PC-3 (cell line): ENCODE measurements around the gene CDHR1. TPM values are rescaled to one million over a fixed set of nuclear protein-coding genes. Genes with fewer than 3 reads are reported as not detected.
"Not testable (repeated sequence)": the region's sequence is repeated elsewhere in the genome, so short reads cannot be mapped to it uniquely, and the experiment has no call there.

Experiments
- ATAC-seq: fragments of 200-7000 bp; cut with Tn5 transposase; 2 replicates; pipeline ENCODE4 v1.9.1; 2020; ENCODE audit warnings: mild to moderate bottlenecking, moderate library complexity
- BruUV-seq: library from RNA; stranded (reverse); fragments of 400-500 nt; replicated peaks from 2 replicates; lab custom pipeline; 2021; lab: Mats Ljungman, UMichigan
- CTCF ChIA-PET: fragments of 300-600 bp; sonication (Branson Sonifier 250); formaldehyde crosslinking; loops from one replicate; lab custom pipeline; 2022; ENCODE audit warnings: antibody characterized with exemption; lab: Charles Lee
- POLR2A ChIA-PET: fragments of 300-600 bp; sonication (Branson Sonifier 250); formaldehyde crosslinking; loops from one replicate; lab custom pipeline; 2022; ENCODE audit warnings: antibody characterized with exemption; ENCODE audit not compliant: unreplicated experiment; lab: Charles Lee
- DNase-seq: peaks from one replicate; pipeline ENCODE4 v3.0.0-alpha.2; 2015
- H2AFZ ChIP-seq: fragments of 300-600 bp; sonication (generic); 2 replicates; pipeline ENCODE4 v1.6.0; 2016; ENCODE audit warnings: antibody characterized with exemption, low read length
- H3F3A ChIP-seq: fragments of 300-600 bp; sonication (generic); one replicate; pipeline ENCODE4 v1.6.0; 2017; ENCODE audit warnings: antibody characterized with exemption, low read length, control low read depth, mild to moderate bottlenecking; ENCODE audit not compliant: unreplicated experiment
- H3K27ac ChIP-seq: fragments of 300-600 bp; sonication (generic); 2 replicates; pipeline ENCODE4 v1.5.1; 2016; ENCODE audit warnings: mild to moderate bottlenecking, low read length
- H3K27me3 ChIP-seq: fragments of 300-600 bp; sonication (generic); 2 replicates; pipeline ENCODE4 v1.6.1; 2016; ENCODE audit warnings: low read length, mixed read lengths
- H3K36me3 ChIP-seq: fragments of 300-600 bp; sonication (generic); 2 replicates; pipeline ENCODE4 v1.6.1; 2016; ENCODE audit warnings: low read depth, mixed run types, low read length, mixed read lengths
- H3K4me1 ChIP-seq: fragments of 300-600 bp; sonication (generic); 2 replicates; pipeline ENCODE4 v1.5.1; 2016; ENCODE audit warnings: low read length; ENCODE audit not compliant: insufficient read depth
- H3K4me2 ChIP-seq: fragments of 300-600 bp; sonication (generic); 2 replicates; pipeline ENCODE4 v1.6.0; 2016; ENCODE audit warnings: low read length
- H3K4me3 ChIP-seq: fragments of 300-600 bp; sonication (generic); 2 replicates; pipeline ENCODE4 v1.5.1; 2016; ENCODE audit warnings: mild to moderate bottlenecking, low read length, mixed read lengths
- H3K79me2 ChIP-seq: fragments of 300-600 bp; sonication (generic); 2 replicates; pipeline ENCODE4 v1.6.1; 2017; ENCODE audit warnings: low read length, mixed read lengths
- H3K9ac ChIP-seq: fragments of 300-600 bp; sonication (generic); 2 replicates; pipeline ENCODE4 v1.6.0; 2016; ENCODE audit warnings: mild to moderate bottlenecking, low read length
- H3K9me2 ChIP-seq: fragments of 300-600 bp; sonication (generic); replicated peaks from 2 replicates; pipeline ENCODE4 v1.6.1; 2016; ENCODE audit warnings: mixed run types, low read length, mixed read lengths
- H3K9me3 ChIP-seq: fragments of 300-600 bp; sonication (generic); 2 replicates; pipeline ENCODE4 v1.6.1; 2016; ENCODE audit warnings: low read length, mixed read lengths
- H4K20me1 ChIP-seq: fragments of 300-600 bp; sonication (generic); 2 replicates; pipeline ENCODE4 v1.6.1; 2016; ENCODE audit warnings: low read length, mixed read lengths
- EZH2 ChIP-seq: fragments of 300-600 bp; sonication (generic); IDR thresholded peaks from one replicate; pipeline ENCODE4 v1.6.1; 2017; ENCODE audit warnings: antibody characterized with exemption, mild to moderate bottlenecking, low read length; ENCODE audit not compliant: unreplicated experiment
- EZH2phosphoT487 ChIP-seq: fragments of 300-600 bp; sonication (generic); IDR thresholded peaks from 2 replicates; pipeline ENCODE4 v1.6.1; 2018; ENCODE audit warnings: mild to moderate bottlenecking, antibody characterized with exemption, low read length, borderline replicate concordance
- intact Hi-C: fragments of 100-400 bp; cut with micrococcal nuclease; formaldehyde crosslinking; loops from 2 replicates; pipeline ENCODE4 v1.9.0; 2023
- total RNA-seq: library from RNA; depleted of rRNA; stranded (reverse); fragments of >200 nt; gene quantifications from 2 replicates; pipeline ENCODE4 v1.2.3, GENCODE V29; 2014
- TF ChIP-seq, protein P1 (sequence below): fragments of 300-600 bp; sonication (generic); conservative IDR thresholded peaks from 2 replicates; pipeline ENCODE4 v1.5.1; 2017; ENCODE audit warnings: antibody characterized with exemption, low read depth, mild to moderate bottlenecking, low read length

CDHR1 gene
- total RNA-seq, 1 experiment from 2014 or later: not detected

DNA sequence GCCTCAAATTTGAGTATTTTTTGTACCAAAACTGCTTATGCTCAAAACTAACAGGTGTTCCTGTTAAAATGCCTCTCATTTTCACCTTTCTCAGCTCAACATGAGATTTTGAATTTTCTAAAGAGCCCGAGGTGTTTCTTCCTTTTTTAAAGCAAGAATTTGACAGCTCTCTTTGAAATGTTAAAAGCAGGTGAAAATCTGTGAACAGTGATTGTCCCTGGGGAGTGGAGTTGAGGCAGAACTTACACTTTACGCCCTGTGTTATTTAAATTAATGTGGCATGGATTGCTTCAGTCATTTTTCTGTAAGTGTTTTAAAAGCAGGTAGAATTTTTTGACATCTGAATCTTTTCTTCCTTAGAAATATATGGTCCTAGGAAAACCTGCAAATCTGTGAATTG, 29.9 kb upstream of the CDHR1 start:
- no peak overlapping the region for H3K27ac ChIP-seq
- CTCF ChIA-PET: interaction anchor here (0.6 kb wide), 1 partner anchor 40 kb away, joined by 4 read pairs; no protein-coding TSS in a partner anchor
- H3K27me3 ChIP-seq: no peaks in the 10 kb centered on the region
- TF ChIP-seq EZH2: no peak
- TF ChIP-seq, protein P1, sequence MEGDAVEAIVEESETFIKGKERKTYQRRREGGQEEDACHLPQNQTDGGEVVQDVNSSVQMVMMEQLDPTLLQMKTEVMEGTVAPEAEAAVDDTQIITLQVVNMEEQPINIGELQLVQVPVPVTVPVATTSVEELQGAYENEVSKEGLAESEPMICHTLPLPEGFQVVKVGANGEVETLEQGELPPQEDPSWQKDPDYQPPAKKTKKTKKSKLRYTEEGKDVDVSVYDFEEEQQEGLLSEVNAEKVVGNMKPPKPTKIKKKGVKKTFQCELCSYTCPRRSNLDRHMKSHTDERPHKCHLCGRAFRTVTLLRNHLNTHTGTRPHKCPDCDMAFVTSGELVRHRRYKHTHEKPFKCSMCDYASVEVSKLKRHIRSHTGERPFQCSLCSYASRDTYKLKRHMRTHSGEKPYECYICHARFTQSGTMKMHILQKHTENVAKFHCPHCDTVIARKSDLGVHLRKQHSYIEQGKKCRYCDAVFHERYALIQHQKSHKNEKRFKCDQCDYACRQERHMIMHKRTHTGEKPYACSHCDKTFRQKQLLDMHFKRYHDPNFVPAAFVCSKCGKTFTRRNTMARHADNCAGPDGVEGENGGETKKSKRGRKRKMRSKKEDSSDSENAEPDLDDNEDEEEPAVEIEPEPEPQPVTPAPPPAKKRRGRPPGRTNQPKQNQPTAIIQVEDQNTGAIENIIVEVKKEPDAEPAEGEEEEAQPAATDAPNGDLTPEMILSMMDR: no peak
- no peak for TF ChIP-seq EZH2phosphoT487
- POLR2A ChIA-PET: no interaction called here
- ATAC-seq (no peak), DNase-seq (no peak)
- H2AFZ ChIP-seq: no peak overlapping the region
- H3K4me3 ChIP-seq: no peak overlapping the region
- no peak overlapping the region for H3K4me2 ChIP-seq
- H3K9me2 ChIP-seq: no peaks in the 10 kb centered on the region
- no peak overlapping the region for H3K9ac ChIP-seq
- H4K20me1 ChIP-seq: no peaks in the 10 kb centered on the region
- no peaks in the 10 kb centered on the region for H3K4me1 ChIP-seq
- BruUV-seq: no TSS peak
- H3F3A ChIP-seq: no peaks in the 10 kb centered on the region
- no peaks in the 10 kb centered on the region for H3K79me2 ChIP-seq
- intact Hi-C loops: no loop called here
- no peaks in the 10 kb centered on the region for H3K9me3 ChIP-seq
- H3K36me3 ChIP-seq: no peaks in the 10 kb centered on the region

DNA sequence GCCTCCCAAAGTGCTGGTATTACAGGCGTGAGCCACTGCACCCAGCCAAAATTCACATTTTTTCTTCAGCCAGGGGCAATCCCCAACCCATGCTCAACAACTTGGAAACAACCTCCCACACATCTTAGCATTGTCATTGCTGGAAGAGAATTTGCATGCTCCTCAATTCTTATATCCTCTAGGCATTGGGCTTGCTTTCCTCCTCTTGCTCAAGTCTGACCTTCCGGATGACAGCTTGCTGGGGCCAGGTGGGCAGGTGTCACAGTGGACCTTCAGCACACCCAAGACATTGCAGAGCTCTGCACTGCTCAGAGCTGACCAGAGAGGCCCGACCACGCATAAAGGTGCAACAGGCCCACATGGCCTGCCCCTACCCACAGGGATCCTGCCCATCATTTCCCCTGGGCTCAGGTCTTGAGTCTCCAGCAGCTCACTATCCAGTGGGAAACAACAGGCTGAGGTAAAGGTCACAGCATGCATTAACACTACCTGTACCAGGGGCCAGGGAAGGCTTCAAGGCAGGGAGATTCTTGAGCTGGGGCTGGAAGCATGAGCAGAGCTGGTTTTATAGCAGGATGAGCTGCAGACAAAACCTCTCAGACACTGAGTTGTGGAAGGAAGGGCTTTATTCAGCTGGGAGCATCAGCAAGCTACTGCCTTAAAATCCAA, 27.6 kb upstream of the CDHR1 start:
- Histone ChIP-seq H3F3A (no peaks in the 10 kb centered on the region), H3K9me3 (no peaks in the 10 kb centered on the region), H2AFZ (no peak overlapping the region), H3K9ac (no peak overlapping the region), H3K4me3 (no peak overlapping the region), H3K4me1 (no peaks in the 10 kb centered on the region), H3K79me2 (no peaks in the 10 kb centered on the region), H3K27me3 (no peaks in the 10 kb centered on the region), H3K9me2 (no peaks in the 10 kb centered on the region), H4K20me1 (no peaks in the 10 kb centered on the region), H3K36me3 (no peaks in the 10 kb centered on the region), H3K4me2 (no peak overlapping the region), H3K27ac (no peak overlapping the region)
- TF ChIP-seq EZH2phosphoT487 (no peak), EZH2 (no peak)
- TF ChIP-seq, protein P1: no peak
- ChIA-PET CTCF (interaction anchor here (0.5 kb wide), 1 partner anchor 140 kb away, joined by 5 read pairs; no protein-coding TSS in a partner anchor), POLR2A (no interaction called here)
- DNase-seq (no peak), ATAC-seq (no peak)
- BruUV-seq: no TSS peak
- intact Hi-C loops: no loop called here

DNA sequence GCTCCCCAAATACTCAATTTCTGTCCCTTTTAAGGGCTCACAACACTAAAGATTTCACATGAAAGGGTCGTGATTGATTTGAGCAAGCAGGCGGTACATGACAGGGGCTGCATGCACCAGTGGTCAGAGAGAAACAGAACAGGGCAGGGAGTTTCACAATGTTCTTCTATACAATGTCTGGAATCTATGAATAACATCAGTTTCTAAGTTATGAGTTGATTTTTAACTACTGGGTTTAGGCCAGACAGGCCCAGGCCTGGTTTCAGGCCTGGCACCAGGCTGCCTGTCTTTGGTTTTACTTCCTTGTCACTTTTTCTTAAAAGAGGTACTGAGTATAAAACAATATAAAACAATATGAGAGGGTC, 27.1 kb upstream of the CDHR1 start:
- H3K4me2 ChIP-seq, H2AFZ ChIP-seq, ATAC-seq, H3F3A ChIP-seq, H3K9me2 ChIP-seq, H4K20me1 ChIP-seq, H3K27ac ChIP-seq, BruUV-seq, DNase-seq, H3K79me2 ChIP-seq, POLR2A ChIA-PET, H3K4me1 ChIP-seq, H3K27me3 ChIP-seq, H3K36me3 ChIP-seq, intact Hi-C loops, H3K4me3 ChIP-seq, H3K9ac ChIP-seq, H3K9me3 ChIP-seq: not testable (repeated sequence)
- CTCF ChIA-PET: interaction anchor here (0.5 kb wide), 1 partner anchor 141 kb away, joined by 5 read pairs; no protein-coding TSS in a partner anchor

DNA sequence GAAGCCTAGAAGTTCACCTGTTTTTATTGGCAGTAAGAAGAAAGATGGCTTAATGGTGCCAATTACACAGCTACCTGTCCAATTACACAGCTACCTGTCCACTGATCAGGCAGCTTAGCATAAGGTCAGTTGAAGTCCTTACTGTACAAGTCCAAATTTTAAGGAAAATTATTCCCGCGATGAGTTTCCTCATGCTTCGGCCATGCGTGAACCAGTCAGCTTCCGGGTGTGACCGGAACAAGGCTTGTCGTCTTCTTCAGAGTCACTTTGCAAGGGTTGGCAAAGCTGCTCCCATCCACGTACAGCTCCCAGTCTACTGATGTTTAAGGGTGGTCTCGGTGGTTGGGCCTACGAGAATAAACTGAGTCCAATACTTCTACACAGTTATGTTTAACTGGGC, 26.0 kb upstream of the CDHR1 start:
- intact Hi-C loops, H3K79me2 ChIP-seq, H4K20me1 ChIP-seq, BruUV-seq, H2AFZ ChIP-seq, H3K27ac ChIP-seq, CTCF ChIA-PET, H3K9me3 ChIP-seq, H3F3A ChIP-seq, H3K4me3 ChIP-seq, H3K4me1 ChIP-seq, H3K36me3 ChIP-seq, DNase-seq, POLR2A ChIA-PET, H3K9me2 ChIP-seq, H3K9ac ChIP-seq, ATAC-seq, H3K4me2 ChIP-seq, H3K27me3 ChIP-seq: not testable (repeated sequence)

DNA sequence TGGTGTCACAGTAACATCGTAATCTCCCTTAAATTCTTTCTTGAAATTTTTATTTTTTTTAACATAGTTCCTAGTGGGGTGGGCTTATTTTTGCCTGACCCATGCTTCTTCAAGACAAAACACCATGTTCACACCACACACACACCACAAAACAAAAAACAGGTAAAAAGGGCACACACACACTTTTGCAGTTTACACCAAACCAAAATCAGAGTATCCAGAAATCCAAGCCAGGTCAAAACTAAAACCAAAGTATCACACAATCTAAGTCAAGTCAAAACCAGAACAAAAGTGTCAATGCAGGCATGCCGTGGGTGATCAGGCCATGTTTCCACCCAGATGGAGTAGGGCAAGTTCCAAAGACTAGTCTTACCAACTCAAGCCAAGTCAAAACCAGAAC, 23.1 kb upstream of the CDHR1 start:
- H3K4me3 ChIP-seq, intact Hi-C loops, BruUV-seq: not testable (repeated sequence)

More for the DNA sequence above, 23.1 kb upstream of the CDHR1 start:
- CTCF ChIA-PET, H3K9me3 ChIP-seq, H3K4me1 ChIP-seq, H3F3A ChIP-seq, POLR2A ChIA-PET, H3K9me2 ChIP-seq, H3K79me2 ChIP-seq, H3K4me2 ChIP-seq, H3K27me3 ChIP-seq, ATAC-seq, H3K36me3 ChIP-seq, DNase-seq, H3K27ac ChIP-seq, H4K20me1 ChIP-seq, H2AFZ ChIP-seq, H3K9ac ChIP-seq: not testable (repeated sequence)
